HEK293 (cell line): ENCODE data around the gene JMJD4.

Experiments used
- EGR2 ChIP-seq: fragments of 450-650 bp; formaldehyde crosslinking; IDR thresholded peaks from 2 replicates; pipeline ENCODE4 v1.5.1; 2016; ENCODE audit warnings: low read depth, missing biosample characterization, missing genetic modification characterization
- HOXA7 ChIP-seq: sonication (generic); formaldehyde crosslinking; IDR thresholded peaks from 2 replicates; pipeline ENCODE4 v1.8.1; 2022; ENCODE audit warnings: missing genetic modification reagents, borderline replicate concordance
- SP2 ChIP-seq: fragments of 450-650 bp; formaldehyde crosslinking; IDR thresholded peaks from 2 replicates; pipeline ENCODE4 v1.5.1; 2016; ENCODE audit warnings: missing biosample characterization, missing genetic modification characterization
- ZNF214 ChIP-seq: fragments of 450-650 bp; formaldehyde crosslinking; IDR thresholded peaks from 2 replicates; pipeline ENCODE4 v1.5.1; 2017; ENCODE audit warnings: missing biosample characterization, mild to moderate bottlenecking, missing genetic modification characterization, borderline replicate concordance
- ZNF292 ChIP-seq: fragments of 450-650 bp; formaldehyde crosslinking; IDR thresholded peaks from 2 replicates; pipeline ENCODE4 v1.5.1; 2016; ENCODE audit warnings: low read depth, missing biosample characterization, missing genetic modification characterization, borderline replicate concordance
- ZNF37A ChIP-seq: fragments of 450-650 bp; IDR thresholded peaks from 2 replicates; pipeline ENCODE4 v1.5.1; 2018; ENCODE audit warnings: missing biosample characterization, missing genetic modification characterization
- ZNF501 ChIP-seq: fragments of 450-650 bp; formaldehyde crosslinking; IDR thresholded peaks from 2 replicates; pipeline ENCODE4 v1.5.1; 2016; ENCODE audit warnings: missing biosample characterization, missing genetic modification characterization
- ZNF837 ChIP-seq: fragments of 450-650 bp; formaldehyde crosslinking; IDR thresholded peaks from 2 replicates; pipeline ENCODE4 v1.5.1; 2016; ENCODE audit warnings: missing biosample characterization, missing genetic modification characterization
- TF ChIP-seq, protein P1 (sequence below): fragments of 450-650 bp; formaldehyde crosslinking; IDR thresholded peaks from 2 replicates; pipeline ENCODE4 v1.5.1; 2016; ENCODE audit warnings: missing biosample characterization, missing genetic modification characterization
- TF ChIP-seq, protein P2 (sequence below): fragments of 450-650 bp; formaldehyde crosslinking; IDR thresholded peaks from 2 replicates; pipeline ENCODE4 v1.5.1; 2016; ENCODE audit warnings: missing biosample characterization, missing genetic modification characterization
- TF ChIP-seq, protein P3 (sequence below): fragments of 450-650 bp; formaldehyde crosslinking; IDR thresholded peaks from 2 replicates; pipeline ENCODE4 v1.5.0; 2017; ENCODE audit warnings: missing biosample characterization, missing genetic modification characterization, borderline replicate concordance
- TF ChIP-seq, protein P4 (sequence below): fragments of 450-650 bp; IDR thresholded peaks from 2 replicates; pipeline ENCODE4 v1.5.1; 2018; ENCODE audit warnings: missing biosample characterization, mild to moderate bottlenecking, missing genetic modification characterization
- TF ChIP-seq, protein P5 (sequence below): fragments of 450-650 bp; formaldehyde crosslinking; IDR thresholded peaks from 2 replicates; pipeline ENCODE4 v1.5.1; 2016; ENCODE audit warnings: missing biosample characterization, missing genetic modification characterization
- TF ChIP-seq, protein P6 (sequence below): fragments of 450-650 bp; formaldehyde crosslinking; IDR thresholded peaks from 2 replicates; pipeline ENCODE4 v1.5.1; 2016; ENCODE audit warnings: missing biosample characterization, missing genetic modification characterization
- TF ChIP-seq, protein P7 (sequence below): fragments of 450-650 bp; formaldehyde crosslinking; optimal IDR thresholded peaks from 2 replicates; pipeline ENCODE3; 2016; ENCODE audit warnings: missing biosample characterization, mild to moderate bottlenecking, missing genetic modification characterization

The JMJD4 gene

DNA sequence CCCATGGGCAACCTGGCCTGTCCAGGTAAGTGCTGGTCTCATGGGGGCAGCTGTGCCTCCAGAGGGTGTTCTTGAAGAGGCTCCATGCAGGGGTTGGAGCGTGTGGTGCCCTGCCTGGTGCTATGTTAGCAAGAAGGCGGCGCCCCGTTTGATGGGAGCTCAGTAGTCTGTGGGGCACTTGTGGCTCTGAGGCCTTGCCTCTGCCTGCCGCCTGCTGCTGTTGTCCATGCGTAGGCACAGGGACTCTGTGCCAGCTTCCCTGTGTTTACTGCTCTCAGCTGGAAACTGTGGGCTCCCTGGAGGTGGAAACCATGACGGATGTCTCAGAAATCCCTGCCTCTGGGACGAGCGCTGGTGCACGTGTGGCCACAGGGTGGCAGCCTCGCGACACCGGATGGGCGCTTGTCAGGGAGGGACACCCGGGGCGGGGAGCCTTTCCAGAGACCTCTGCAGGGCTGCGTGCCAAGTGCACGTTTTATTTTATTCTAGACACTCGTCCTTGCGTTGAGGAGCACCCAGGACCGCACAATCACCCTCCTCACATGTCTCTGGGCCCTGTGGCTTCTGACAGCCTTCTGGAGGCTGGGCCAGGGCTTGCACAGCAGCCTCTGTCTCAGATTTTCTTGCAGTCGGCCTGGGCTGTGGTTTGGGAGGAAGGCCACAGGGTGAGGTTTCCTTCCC is 27.3 kb upstream of the JMJD4 start (continued):
- TF ChIP-seq, protein P1, sequence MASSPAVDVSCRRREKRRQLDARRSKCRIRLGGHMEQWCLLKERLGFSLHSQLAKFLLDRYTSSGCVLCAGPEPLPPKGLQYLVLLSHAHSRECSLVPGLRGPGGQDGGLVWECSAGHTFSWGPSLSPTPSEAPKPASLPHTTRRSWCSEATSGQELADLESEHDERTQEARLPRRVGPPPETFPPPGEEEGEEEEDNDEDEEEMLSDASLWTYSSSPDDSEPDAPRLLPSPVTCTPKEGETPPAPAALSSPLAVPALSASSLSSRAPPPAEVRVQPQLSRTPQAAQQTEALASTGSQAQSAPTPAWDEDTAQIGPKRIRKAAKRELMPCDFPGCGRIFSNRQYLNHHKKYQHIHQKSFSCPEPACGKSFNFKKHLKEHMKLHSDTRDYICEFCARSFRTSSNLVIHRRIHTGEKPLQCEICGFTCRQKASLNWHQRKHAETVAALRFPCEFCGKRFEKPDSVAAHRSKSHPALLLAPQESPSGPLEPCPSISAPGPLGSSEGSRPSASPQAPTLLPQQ (tag by site-specific recombination): peak; percentile 86
- TF ChIP-seq ZNF837 (tag by site-specific recombination) (no peak), SP2 (tag by site-specific recombination) (peak; percentile 50), ZNF501 (tag by site-specific recombination) (peak; percentile 87), ZNF214 (tag by site-specific recombination) (no peak), ZNF37A (tag by site-specific recombination) (no peak; the same call in 1 of the 2 replicates), ZNF292 (no peak), EGR2 (tag by site-specific recombination) (peak; percentile 96), HOXA7 (CRISPR knock-in tag) (no peak)
- TF ChIP-seq, protein P2, sequence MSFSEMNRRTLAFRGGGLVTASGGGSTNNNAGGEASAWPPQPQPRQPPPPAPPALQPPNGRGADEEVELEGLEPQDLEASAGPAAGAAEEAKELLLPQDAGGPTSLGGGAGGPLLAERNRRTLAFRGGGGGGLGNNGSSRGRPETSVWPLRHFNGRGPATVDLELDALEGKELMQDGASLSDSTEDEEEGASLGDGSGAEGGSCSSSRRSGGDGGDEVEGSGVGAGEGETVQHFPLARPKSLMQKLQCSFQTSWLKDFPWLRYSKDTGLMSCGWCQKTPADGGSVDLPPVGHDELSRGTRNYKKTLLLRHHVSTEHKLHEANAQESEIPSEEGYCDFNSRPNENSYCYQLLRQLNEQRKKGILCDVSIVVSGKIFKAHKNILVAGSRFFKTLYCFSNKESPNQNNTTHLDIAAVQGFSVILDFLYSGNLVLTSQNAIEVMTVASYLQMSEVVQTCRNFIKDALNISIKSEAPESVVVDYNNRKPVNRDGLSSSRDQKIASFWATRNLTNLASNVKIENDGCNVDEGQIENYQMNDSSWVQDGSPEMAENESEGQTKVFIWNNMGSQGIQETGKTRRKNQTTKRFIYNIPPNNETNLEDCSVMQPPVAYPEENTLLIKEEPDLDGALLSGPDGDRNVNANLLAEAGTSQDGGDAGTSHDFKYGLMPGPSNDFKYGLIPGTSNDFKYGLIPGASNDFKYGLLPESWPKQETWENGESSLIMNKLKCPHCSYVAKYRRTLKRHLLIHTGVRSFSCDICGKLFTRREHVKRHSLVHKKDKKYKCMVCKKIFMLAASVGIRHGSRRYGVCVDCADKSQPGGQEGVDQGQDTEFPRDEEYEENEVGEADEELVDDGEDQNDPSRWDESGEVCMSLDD: 0 out of 2 replicates have a peak, but pooled peaks have one; percentile 47
- TF ChIP-seq, protein P3, sequence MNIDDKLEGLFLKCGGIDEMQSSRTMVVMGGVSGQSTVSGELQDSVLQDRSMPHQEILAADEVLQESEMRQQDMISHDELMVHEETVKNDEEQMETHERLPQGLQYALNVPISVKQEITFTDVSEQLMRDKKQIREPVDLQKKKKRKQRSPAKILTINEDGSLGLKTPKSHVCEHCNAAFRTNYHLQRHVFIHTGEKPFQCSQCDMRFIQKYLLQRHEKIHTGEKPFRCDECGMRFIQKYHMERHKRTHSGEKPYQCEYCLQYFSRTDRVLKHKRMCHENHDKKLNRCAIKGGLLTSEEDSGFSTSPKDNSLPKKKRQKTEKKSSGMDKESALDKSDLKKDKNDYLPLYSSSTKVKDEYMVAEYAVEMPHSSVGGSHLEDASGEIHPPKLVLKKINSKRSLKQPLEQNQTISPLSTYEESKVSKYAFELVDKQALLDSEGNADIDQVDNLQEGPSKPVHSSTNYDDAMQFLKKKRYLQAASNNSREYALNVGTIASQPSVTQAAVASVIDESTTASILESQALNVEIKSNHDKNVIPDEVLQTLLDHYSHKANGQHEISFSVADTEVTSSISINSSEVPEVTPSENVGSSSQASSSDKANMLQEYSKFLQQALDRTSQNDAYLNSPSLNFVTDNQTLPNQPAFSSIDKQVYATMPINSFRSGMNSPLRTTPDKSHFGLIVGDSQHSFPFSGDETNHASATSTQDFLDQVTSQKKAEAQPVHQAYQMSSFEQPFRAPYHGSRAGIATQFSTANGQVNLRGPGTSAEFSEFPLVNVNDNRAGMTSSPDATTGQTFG: no peak
- TF ChIP-seq, protein P4, sequence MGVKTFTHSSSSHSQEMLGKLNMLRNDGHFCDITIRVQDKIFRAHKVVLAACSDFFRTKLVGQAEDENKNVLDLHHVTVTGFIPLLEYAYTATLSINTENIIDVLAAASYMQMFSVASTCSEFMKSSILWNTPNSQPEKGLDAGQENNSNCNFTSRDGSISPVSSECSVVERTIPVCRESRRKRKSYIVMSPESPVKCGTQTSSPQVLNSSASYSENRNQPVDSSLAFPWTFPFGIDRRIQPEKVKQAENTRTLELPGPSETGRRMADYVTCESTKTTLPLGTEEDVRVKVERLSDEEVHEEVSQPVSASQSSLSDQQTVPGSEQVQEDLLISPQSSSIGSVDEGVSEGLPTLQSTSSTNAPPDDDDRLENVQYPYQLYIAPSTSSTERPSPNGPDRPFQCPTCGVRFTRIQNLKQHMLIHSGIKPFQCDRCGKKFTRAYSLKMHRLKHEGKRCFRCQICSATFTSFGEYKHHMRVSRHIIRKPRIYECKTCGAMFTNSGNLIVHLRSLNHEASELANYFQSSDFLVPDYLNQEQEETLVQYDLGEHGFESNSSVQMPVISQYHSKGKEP (tag by site-specific recombination): peak; percentile 53; the same call in 1 of the 2 replicates
- TF ChIP-seq, protein P5, sequence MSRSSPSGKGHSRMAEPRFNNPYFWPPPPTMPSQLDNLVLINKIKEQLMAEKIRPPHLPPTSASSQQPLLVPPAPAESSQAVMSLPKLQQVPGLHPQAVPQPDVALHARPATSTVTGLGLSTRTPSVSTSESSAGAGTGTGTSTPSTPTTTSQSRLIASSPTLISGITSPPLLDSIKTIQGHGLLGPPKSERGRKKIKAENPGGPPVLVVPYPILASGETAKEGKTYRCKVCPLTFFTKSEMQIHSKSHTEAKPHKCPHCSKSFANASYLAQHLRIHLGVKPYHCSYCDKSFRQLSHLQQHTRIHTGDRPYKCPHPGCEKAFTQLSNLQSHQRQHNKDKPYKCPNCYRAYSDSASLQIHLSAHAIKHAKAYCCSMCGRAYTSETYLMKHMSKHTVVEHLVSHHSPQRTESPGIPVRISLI (tag by site-specific recombination): no peak
- TF ChIP-seq, protein P6, sequence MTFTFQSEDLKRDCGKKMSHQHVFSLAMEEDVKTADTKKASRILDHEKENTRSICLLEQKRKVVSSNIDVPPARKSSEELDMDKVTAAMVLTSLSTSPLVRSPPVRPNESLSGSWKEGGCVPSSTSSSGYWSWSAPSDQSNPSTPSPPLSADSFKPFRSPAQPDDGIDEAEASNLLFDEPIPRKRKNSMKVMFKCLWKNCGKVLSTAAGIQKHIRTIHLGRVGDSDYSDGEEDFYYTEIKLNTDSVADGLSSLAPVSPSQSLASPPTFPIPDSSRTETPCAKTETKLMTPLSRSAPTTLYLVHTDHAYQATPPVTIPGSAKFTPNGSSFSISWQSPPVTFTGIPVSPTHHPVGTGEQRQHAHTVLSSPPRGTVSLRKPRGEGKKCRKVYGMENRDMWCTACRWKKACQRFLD (tag by site-specific recombination): no peak
- TF ChIP-seq, protein P7, sequence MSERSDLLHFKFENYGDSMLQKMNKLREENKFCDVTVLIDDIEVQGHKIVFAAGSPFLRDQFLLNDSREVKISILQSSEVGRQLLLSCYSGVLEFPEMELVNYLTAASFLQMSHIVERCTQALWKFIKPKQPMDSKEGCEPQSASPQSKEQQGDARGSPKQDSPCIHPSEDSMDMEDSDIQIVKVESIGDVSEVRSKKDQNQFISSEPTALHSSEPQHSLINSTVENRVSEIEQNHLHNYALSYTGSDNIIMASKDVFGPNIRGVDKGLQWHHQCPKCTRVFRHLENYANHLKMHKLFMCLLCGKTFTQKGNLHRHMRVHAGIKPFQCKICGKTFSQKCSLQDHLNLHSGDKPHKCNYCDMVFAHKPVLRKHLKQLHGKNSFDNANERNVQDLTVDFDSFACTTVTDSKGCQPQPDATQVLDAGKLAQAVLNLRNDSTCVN: peak; percentile 50
- TF ChIP-seq, all 188 proteins: peak for 53
